ENCODE data around the gene IFI6. TPM values are rescaled to one million over a fixed set of nuclear protein-coding genes. Genes with fewer than 3 reads are reported as not detected.

IFI6 gene
- total and polyA plus RNA-seq, 3 donors from 2014 or later, result 88.9 to 288 (median 120) TPM

GRCh38 chr1:27635396-27636142 lies 36.4 kb downstream of the IFI6 start:
- intact Hi-C loops (cut with DNase I; ENCODE audit: low total_unique reads), result no loop called here
- Histone ChIP-seq H3K36me3 (ENCODE audit: low read depth, missing control alignments) (no peaks in the 10 kb centered on the region), H3K27me3 (no peaks in the 10 kb centered on the region), H3K4me3 (peak overlapping the region in 1 of 2 donors; percentile 67), H3K27ac (peak overlapping the region in 1 of 2 donors; percentile 37), H3K9me3 (no peaks in the 10 kb centered on the region), H3K4me1 (peaks cover 5% of the 10 kb centered on the region)
- no peak for DNase-seq
- TF ChIP-seq CTCF (IDR thresholded peaks at IDR 0.05), result no peak
- no peak for TF ChIP-seq POLR2A (IDR thresholded peaks at IDR 0.05)
- 55 to 67% methylated on average over 11 of the region's 11 CpGs for WGBS, 2 donors

- TF ChIP-seq POLR2A (IDR thresholded peaks at IDR 0.05) (no peak), CTCF (IDR thresholded peaks at IDR 0.05) (no peak)
- DNase-seq, result no peak
- 17 to 49% methylated on average over 11 to 28 of the region's 28 CpGs for WGBS, 2 donors
These were observed 37.0 kb downstream of the IFI6 start, which contains the start of gene FGR for GRCh38 chr1:27634985-27635367. Gene FGR (minus strand): TSS chr1:27635185. CDS start chr1:27623916, 11,269 bp downstream.

GRCh38 chr1:27634177-27634984 lies 37.6 kb downstream of the IFI6 start:
- WGBS, 2 donors, result 7 to 13% methylated on average over 17 to 57 of the region's 63 CpGs
- intact Hi-C loops (cut with DNase I; ENCODE audit: low total_unique reads), result no loop called here
- peaks cover 5% of the 10 kb centered on the region for H3K4me1 ChIP-seq
- peak in 1 of 3 experiments; percentile 6 for TF ChIP-seq CTCF (IDR thresholded peaks at IDR 0.05)
- TF ChIP-seq POLR2A (IDR thresholded peaks at IDR 0.05), result no peak
- H3K4me3 ChIP-seq, result peak overlapping the region; percentile 45 to 67
- no peaks in the 10 kb centered on the region for H3K36me3 ChIP-seq (ENCODE audit: low read depth, missing control alignments)
- H3K27ac ChIP-seq, result peak overlapping the region; percentile 34 to 37
- no peak for DNase-seq
- H3K9me3 ChIP-seq, result no peaks in the 10 kb centered on the region
- H3K27me3 ChIP-seq, result no peaks in the 10 kb centered on the region

More at GRCh38 chr1:27634985-27635367, 37.0 kb downstream of the IFI6 start, which contains the start of gene FGR:
- no peaks in the 10 kb centered on the region for H3K27me3 ChIP-seq
- intact Hi-C loops (cut with DNase I; ENCODE audit: low total_unique reads), result no loop called here
- peaks cover 5% of the 10 kb centered on the region for H3K4me1 ChIP-seq
- H3K4me3 ChIP-seq, result peak within 1 kb of the TSS; percentile 45 to 67
- H3K27ac ChIP-seq, result peak within 1 kb of the TSS; percentile 34 to 37
- no peaks in the 10 kb centered on the region for H3K9me3 ChIP-seq
- H3K36me3 ChIP-seq (ENCODE audit: low read depth, missing control alignments), result no peaks in the 10 kb centered on the region

- Histone ChIP-seq H3K36me3 (ENCODE audit: low read depth, missing control alignments) (no peaks in the 10 kb centered on the region), H3K27me3 (no peaks in the 10 kb centered on the region), H3K4me3 (peak overlapping the region; percentile 45 to 67), H3K4me1 (peaks cover 5% of the 10 kb centered on the region), H3K27ac (peak overlapping the region; percentile 34 to 37), H3K9me3 (no peaks in the 10 kb centered on the region)
- 19 to 25% methylated on average over 10 to 17 of the region's 17 CpGs for WGBS, 2 donors
- no peak for DNase-seq
- intact Hi-C loops (cut with DNase I; ENCODE audit: low total_unique reads), result no loop called here
- TF ChIP-seq POLR2A (IDR thresholded peaks at IDR 0.05), result no peak
- no peak for TF ChIP-seq CTCF (IDR thresholded peaks at IDR 0.05)
These were observed 38.3 kb downstream of the IFI6 start for GRCh38 chr1:27633640-27634176.

All from testis (tissue), 3 donors.